Breast epithelium (tissue), 3 donors: ENCODE data around the gene HIVEP3.

ENCODE experiments used
- POLR2A ChIP-seq: fragments of 450-650 bp; IDR thresholded peaks from one replicate; pipeline ENCODE4 v1.6.1; 2016; ENCODE audit warnings: antibody characterized with exemption, mild to moderate bottlenecking, moderate library complexity
- TF ChIP-seq, protein P1 (sequence below), 3 donors: fragments of 450-650 bp; IDR thresholded peaks; one replicate each; pipeline ENCODE4 v1.5.1; 2016 to 2017; ENCODE audit warnings: antibody characterized with exemption in 3 of 3, mild to moderate bottlenecking in 3 of 3, moderate library complexity in 3 of 3

DNA sequence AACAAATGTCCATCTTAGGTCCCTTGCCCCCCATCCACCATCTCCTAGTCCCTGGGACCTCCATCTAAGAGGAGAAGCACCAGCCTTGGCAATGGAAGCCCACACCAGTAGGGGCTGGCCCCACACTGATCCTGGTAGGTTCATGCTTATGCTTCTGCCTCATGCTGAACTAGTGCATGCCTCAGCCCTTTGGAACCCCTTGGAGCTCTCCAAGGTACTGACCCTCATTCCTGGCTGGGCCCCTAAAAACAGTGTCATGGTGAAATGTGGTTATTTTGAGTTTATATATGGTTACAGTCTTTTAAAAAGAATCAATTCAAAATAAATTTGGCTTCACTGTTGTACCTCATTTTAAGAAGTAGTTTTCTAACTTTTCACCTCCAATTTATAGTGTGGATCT is 108.3 kb downstream of the HIVEP3 start:
- TF ChIP-seq, protein P1, sequence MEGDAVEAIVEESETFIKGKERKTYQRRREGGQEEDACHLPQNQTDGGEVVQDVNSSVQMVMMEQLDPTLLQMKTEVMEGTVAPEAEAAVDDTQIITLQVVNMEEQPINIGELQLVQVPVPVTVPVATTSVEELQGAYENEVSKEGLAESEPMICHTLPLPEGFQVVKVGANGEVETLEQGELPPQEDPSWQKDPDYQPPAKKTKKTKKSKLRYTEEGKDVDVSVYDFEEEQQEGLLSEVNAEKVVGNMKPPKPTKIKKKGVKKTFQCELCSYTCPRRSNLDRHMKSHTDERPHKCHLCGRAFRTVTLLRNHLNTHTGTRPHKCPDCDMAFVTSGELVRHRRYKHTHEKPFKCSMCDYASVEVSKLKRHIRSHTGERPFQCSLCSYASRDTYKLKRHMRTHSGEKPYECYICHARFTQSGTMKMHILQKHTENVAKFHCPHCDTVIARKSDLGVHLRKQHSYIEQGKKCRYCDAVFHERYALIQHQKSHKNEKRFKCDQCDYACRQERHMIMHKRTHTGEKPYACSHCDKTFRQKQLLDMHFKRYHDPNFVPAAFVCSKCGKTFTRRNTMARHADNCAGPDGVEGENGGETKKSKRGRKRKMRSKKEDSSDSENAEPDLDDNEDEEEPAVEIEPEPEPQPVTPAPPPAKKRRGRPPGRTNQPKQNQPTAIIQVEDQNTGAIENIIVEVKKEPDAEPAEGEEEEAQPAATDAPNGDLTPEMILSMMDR (IDR thresholded peaks at IDR 0.05): no peak
- no peak for TF ChIP-seq POLR2A
